HG03442 (cell line): ENCODE data around the gene ZC3H13.

Source experiments
- ATAC-seq: cut with Tn5 transposase; IDR thresholded peaks from one replicate; pipeline ENCODE4 v1.9.1; 2021; ENCODE audit warnings: mild to moderate bottlenecking, moderate library complexity; ENCODE audit not compliant: unreplicated experiment

Gene ZC3H13

DNA sequence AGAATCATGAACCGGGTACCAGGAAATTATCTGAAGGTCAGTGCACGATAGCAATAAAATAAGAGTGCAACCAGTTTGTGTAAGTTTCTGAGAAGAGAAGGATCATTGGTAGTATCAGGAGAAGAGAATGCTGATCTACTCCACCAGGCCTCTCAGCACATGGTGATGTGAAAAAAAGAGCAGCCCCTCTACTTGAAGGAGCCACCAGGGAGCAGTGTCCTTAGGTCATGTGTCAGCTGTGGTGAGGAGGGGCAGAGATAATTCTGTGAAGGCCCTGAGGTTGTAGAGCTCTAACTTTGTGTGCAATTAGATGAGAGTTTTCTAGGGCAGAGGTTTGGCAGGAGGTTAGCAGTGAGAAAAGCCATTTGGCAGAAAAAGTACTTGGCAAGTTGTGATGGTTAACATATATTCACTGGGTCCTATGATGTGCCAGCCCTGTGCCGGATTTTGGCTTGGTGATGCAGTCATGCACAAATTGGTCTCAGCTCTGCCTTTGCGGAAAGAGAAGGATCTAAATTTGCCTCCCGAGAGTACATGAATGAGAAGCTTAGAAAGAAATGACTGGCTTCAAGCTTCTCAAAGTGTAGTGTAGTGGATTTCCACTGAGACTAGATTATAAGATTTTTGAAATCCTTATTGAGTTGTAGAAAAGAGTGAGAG is 19.2 kb upstream of the ZC3H13 start:
- ATAC-seq: peak; percentile 94

DNA sequence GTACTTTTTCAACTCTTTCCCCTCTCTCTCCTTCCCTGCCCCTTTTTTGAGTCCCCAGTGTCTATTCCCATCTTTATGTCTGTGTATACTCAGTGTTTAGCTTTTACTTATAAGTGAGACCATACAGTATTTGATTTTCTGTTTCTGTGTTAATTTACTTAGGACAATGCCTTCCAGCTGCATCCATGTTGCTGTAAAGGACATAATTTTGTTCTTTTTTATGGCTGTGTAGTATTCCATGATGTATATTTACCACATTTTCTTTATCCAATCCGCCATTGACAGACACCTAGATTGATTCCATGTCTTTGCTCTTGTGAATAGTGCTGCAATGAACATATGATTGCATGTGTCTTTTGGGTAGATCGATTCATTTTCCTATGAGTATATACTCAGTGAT is 10.7 kb upstream of the ZC3H13 start:
- ATAC-seq: no peak

DNA sequence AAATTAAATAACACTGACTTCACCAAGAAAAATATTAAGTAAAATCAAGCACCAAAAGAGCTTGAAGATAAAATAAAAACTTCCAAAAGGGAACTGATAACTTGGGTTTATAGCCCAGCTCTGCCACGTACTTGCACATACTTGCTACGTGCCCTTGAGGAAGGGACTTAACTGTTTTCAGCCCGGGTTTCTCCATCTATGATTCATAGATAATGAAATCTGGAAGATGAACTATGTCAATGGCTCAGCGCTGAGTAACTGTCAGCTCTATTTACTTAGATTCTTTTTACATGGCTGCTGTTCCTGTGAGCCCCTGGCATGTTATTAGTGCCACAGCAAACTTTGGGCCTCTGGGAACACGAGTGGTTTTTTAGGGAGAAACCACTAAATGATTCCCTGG is 9.6 kb upstream of the ZC3H13 start:
- no peak for ATAC-seq

DNA sequence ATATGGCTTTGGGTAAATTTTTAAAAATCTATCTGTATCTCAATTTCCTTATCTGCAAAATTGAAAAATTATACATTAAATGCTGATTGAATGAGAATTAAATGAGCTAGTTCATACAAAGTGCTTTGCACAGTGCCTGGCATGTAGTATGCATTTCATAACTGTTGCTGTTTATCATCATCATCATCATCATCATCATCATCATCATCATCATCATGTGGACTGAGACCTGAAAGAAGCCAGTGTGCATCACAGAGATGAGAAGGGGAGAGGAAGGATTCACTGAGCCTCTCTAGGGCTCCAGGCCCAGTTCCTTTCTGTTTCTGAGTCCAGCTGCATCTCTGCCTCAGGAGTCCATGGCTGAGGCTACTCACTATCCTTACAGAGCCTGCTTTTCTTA is 6.9 kb upstream of the ZC3H13 start:
- no peak for ATAC-seq

DNA sequence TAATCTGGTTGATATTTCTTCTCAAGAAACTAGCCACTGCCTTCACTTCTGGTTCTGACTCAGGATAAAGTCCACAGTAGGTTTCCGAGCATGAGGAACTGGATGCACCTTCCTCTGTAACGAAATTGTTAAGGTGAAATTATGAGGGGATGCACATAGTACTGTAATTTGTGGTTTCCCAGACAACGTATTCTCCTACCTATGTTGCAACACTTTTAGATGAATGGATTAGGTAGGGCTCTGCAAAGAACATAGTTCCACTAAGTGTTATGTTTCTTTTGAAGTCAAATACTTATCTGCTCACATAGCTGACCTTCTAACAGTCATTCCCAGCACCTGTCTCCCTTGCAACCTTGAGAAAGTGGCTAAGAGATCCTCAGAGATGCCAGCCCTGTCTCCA is 5.7 kb upstream of the ZC3H13 start:
- no peak for ATAC-seq

DNA sequence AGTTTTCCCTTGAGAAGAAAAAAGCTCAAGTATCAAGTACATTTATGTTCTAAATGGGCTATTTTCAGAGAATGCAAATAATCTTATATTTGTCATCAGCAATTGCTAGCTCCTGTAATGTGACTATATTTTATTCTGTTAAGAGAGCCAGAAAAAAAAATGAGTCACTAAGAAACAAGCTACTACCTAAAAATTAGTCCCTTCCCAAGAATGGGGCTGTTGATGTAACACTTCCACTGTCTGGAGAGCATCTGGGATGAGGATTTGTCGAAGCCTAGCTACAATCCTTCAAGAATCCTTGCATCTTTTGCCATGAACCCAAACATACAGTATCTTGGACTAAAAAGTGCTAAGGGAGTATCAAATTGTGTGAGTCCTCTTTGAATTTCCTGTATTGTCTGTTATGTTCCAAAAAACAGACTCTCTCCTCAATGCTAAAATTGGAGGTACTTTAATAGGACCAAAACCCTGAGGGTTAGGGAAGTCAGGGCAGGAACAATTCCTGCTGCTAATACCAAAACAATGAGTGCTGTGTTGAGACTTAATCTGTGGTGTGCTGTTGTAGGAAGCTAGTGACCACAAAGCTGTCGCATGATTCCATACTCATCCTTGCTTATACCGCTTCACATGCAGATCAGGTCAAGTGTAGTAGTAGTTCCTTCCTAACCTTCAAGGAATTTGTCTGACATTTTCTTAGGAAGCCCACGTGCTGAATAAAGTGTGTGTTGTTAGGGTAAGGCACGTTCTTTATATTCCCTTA is 4.9 kb upstream of the ZC3H13 start:
- ATAC-seq: no peak

DNA sequence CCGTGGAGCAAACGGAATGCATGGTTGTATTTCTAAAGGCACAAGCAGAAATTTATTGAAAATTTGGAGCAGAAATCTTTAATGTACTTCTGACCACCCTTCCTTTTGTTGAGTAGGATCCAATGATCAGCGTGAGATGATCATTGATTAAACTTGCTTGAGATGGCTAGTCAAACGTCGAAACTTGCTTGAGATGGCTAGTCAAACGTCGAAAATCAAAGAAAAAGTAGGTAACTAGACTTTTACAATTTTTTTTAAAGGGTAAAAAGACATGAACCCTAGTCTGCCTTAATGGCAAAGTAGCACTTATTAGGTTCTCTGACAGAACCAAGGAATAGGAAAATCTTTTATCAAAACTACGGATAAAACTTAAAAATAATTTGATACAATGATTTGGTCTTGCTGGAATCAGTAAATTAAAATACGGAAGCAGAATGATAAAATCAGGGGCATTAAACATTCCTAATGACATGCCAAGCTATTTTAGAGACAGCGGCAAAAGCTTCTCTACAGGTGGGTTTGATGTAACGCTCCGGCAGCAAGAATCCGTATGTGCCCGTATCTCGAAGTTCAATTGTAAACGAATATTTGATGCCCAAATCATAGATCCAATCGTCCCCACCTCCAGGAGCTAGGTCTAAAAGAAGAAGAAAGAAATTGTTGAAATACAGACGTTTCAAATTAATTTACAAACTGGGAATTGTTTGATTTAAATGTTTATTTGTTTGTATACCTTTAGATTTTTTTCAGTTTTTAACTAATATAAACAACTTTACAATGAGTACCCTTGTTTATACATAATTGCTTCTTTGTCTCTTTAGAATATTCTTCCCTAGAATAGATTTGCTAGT is 841 bp upstream of the ZC3H13 start:
- ATAC-seq: no peak

DNA sequence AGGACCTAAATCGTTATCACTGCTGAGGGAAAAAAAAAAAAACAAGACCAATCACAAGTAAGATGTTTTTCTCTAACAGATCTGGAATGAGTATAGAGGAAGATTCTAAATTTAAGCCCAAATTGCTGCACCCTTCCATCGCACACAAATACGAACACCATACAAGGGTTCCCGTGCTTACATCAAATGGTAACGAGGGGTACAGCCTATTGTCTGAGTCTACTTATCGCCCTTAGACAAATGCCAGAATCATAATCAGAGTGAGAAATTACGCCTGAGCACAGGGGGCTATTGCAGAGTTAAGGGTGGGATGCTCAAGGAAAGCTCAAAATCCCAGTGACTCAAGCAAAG is 603 bp downstream of the ZC3H13 start:
- no peak for ATAC-seq

DNA sequence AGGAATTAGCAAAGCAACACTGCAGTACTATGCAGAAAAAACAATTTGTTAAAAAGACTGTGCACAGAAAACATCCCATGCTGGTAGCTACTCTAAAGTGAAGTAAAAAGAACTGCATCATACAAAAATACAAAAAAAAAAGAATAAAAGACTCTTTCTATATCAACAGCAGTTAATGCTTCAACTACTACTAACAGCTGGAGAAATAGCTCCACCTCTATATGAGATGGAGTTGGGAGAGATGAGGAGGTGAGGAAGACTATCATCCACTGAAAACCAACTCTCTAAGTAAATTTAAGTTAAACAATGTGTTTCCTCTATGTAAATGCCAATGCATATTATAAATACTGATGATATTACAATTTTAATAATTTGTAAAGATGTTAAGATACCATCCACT is 1.8 kb downstream of the ZC3H13 start:
- ATAC-seq: no peak

DNA sequence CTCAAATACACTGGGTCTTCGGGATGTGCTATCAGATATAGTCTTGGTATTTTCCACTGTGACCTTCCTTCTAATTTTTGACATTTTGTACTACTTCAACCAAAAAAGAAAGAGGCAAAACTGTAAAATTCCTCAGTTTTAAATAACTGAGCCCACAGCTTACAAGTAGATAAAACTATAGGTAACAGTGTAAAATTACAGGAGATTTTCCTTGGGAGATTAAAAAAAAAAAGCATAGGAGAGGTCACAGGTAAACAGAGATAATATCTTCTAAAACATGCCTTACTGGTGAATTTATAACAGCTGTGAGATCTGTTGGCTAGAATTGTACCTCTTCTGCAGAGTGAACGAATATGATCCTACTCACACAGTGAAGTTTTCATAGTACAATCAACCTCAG is 7.1 kb downstream of the ZC3H13 start:
- no peak for ATAC-seq

DNA sequence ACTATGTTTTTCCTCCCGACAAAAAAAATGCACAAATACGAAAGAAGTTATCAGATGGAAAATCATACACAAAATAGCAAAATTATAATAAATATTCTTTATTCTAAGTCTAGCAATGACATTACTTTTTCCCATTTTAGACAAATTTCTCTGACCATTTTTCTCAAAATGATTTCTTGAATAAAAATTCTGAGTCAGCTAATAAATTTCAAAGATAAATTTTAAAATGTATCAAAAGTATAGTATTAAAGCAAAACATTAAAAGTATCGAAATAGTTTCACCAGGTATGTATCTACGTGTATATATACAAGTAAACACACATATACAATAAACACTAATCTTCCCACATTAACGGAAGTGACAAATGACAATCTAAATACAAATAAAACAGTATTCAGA is 8.9 kb downstream of the ZC3H13 start:
- no peak for ATAC-seq

DNA sequence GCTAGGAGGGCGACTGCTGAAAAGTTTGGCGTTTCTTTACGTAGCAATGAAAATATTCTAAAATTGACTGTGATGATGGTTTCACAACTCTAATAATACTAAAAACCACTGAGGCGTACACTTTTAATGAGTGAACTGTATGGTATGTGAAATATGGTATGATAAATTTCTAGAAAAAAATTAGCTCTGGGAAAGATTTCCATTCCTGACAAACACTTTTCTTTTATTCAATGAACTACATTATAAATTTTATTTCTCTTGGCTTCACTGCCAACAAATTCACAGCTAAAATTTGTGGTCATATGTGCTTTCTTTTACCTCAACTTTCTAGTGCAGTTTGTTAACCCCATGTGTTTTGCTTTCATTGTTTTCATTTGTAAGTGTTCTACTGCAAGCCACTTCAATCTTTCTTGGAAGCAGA is 11.1 kb downstream of the ZC3H13 start:
- ATAC-seq: no peak

DNA sequence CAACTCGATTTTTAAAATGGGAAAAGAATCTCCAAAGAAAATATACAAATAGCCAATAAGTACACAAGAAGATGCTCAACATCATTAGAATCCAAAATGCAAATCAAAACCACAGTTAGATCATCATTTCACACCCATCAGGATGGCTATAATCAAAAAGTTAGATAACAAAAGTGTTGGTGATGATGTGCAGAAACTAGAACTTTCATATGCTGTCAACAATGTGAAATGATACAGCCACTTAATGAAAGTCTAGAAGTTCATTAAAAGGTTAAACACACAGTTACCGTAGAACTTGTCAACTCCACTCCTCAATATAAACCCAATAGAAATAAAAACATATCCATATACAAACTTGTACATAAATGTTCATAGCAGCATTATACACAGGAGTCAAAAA is 11.8 kb downstream of the ZC3H13 start:
- no peak for ATAC-seq

DNA sequence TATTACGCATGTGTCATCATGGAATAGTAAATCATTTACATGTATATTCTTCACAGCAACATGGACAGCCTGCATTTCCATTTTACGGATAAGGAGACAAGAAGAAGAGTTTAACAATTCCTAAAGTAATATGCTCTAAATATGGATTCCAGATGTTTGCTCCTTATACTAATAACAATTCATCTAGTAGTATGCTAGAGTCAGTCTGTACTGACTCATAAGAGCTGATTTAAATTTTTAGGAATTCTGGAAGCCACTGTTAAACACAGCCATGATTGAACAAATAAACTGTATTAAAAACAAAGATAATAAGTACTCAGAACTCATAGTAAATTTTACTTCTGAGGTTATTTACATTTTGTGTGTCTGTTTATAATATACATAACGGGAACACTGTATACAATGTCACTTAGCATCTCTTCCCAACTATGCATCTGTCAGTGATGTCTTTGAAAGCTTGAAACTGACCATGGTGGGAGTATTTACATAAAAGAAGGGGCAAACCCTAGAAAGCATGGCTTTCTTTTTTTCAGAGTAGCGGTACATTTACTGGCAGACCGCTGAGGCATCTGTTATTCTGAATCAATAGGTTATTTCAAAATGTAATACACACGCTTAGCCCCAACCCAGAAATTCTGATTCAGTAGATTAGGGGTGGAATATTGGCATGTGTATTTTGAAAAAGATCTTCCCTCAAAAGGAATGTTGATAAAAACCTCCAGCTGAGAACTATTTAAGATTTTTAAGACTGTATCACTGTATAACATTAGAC is 12.9 kb downstream of the ZC3H13 start:
- ATAC-seq: no peak

DNA sequence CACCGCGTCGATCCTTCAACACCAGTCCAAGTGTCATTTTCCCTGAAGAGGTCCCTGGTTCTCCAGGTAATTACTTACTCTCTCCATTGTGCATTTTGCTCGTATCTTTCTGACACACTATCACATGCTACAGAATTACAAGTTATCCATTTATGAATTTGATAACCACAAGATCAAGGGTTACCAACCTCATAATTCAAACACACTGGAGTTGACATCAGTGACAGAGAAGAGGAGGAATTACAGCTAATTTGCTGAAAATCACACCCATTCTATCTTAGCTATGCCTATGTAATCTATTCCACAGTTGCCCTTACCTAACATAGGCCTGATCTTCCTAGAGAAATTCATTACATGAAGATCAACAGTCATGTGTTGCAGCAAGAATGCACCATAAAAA is 14.2 kb downstream of the ZC3H13 start:
- ATAC-seq: no peak

DNA sequence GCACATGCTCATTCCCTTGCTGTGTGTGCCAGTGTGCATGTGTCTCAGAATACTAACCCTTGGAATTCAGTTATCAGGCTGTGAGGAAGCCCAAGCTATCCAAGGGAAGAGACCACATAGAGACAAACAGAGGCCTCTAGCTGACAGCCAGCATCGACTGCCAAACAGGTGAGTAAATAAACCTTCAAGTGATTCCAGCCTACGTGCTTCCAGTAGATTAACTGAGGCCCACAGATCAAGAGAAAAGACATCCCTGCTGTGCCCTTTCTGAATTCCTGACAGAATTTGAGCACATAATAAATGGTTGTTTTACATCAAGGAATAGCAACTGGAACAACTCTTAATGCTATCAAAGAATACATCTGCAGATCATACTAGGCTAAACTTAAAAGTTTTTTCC is 17.5 kb downstream of the ZC3H13 start:
- ATAC-seq: no peak

DNA sequence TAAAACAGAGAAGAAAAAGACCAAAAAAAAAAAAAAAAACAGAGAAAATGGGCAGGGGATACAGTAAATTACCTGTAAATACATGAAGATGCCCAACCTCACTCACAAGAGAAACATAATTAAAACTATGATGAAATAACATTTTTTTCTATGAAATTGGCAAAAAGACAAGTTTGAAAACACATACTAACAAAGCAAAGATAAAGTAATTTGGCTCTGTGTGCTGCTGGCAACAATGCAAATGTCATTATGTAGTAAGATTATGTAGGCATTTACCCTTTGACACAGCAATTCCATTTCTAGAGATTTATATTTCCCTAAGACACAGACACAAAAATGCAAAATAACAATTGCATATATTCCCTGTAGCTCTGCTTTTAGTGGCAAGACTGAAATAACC is 20.2 kb downstream of the ZC3H13 start:
- ATAC-seq: no peak

DNA sequence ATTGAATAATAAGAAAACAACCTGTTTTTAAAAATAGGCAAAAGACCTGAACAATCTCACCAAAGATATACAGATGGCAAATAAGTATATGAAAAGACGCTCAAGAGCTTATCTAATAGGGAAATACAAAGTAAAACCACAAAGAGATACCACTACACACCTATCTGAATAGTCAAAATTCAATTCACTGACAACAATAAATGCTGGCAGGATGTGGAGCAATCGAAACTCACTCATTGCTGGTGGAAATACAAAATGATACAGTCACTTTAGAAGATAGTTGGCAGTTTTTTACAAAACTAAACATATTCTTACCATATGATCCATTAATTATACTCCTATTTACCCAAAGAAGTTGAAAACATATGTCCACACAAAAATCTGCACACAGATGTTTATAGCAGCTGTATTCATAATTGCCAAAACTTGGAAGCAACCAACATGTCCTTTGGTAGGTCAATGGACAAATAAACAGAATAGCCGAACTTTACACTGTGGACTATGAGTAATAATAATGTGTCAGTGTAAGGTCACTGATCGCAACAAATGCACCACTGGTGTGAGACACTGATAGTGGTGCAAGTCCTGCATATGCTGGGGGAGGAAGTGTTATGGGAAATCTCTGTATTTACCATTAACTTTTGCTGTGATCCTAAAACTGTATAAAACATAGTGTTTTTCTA is 20.8 kb downstream of the ZC3H13 start:
- ATAC-seq: no peak

DNA sequence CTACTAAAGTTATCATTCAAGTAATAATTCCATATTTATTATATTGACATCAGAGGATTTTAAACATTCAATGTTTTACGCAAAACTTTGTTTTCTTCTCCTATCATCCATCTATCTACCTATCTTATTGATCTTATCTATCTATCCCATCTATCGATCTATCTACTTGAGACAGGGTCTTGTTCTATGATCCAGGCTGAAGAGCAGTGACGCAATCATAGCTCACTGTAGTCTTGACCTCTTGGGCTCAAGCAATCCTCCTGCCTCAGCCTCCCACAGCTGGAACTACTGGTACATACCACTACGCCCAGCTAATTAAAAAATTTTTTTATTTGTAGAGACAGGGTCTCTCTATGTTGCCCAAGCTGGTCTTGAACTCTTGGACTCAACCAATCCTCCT is 27.4 kb downstream of the ZC3H13 start:
- ATAC-seq: no peak

DNA sequence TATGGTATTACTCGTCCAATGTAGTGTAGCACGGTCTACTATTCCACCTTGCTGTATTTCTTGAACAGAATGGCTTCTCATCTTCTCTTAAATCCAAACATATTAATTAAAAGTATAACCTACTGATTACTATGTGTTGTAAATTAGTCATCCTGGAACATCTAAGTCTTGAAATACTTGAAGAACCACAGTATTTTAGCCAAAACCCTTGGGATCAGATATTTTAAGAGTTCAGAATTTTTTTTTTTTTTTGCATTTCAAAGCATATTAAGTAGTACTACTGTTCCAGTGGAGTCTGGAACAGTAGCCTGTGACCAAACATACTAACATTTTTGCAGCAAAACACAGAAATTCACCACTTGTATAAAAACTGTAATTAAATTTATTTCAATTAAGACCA is 30.1 kb downstream of the ZC3H13 start:
- ATAC-seq: no peak

DNA sequence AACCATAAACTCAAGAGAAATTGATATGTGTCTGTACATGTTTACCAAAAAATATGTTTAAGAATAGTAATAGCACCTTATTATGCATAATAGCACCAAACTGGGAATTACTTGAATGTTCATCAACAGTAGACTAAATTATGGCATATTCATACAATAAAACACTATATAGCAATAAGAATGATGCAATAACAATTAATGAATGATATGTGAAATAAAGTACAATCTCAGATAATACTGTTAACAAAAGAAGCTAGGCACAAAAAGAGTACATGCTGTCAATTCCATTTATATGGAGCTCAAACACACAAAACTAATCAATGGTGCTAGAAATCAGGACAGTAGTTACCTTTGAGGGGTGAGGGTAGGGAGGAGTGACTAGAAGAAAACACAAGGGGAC is 36.3 kb downstream of the ZC3H13 start:
- no peak for ATAC-seq
